Amniotic stem cell (primary cell): Measurements from ENCODE around the gene NAA10.
"Not testable (repeated sequence)": the region's sequence is repeated elsewhere in the genome, so short reads cannot be mapped to it uniquely, and the experiment has no call there.

Experiments used
- DNase-seq: peaks from one replicate; lab custom pipeline; 2025; lab: John Stamatoyannopoulos, UW

Gene NAA10

DNA sequence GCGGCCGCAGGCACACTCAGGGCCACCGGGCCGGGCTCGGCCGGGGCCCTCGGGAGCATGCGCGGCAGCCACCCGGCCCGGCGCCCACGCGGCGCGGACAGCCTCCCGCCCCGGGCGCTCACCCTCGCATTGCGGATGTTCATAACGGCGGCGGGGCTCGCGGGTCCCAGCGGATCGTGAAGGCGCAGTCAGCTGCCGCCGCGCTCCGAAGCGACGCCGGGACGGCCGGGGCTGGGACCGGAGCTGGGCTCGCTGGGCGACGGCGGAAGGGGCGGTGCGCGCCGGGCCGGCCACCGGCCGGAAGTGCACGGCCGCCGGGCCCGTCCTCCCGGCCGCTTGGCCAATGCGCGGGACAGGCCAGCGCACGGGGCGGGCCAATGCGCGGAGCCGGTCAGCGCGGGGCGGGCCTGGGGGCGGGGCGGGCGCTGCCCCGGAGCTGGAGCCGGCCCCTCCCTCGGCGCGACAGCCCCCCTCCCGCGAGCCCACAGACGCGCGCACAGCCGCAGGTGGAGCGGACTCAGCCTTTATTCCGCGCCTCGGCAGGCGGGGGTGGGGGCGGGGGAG, at the start of gene NAA10:
Gene NAA10 (minus strand): TSS at position 276 of the 564 bp plus-strand sequence. CDS start 133 bp downstream, at position 143.
- DNase-seq = peak; percentile 43

DNA sequence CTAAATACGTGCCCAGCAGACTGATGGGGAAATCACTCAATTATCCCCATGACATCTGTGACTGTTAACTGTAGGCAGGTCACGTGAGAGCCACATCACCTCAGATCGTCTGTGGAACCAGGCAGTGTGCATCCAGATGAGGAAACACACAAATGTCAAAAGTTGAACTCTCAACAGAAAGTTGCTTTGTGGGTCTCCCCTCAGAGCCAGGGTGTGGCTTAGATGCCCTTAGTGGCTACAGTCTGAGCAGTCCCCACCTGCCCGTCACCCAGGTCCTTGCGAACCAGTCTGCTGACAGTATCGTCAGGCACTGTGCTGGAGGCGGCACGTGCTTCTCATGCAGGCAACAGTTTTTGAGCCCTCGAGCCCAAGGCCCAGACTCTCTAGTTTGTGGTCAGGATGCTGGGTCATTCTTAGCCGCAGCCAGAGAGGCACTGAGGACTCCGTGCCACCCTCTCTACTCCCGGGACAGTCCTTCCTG, 48.5 kb upstream of the NAA10 start:
- no peak for DNase-seq

GRCh38 chrX:153981771-153982533, 47.1 kb upstream of the NAA10 start:
- no peak for DNase-seq

DNA sequence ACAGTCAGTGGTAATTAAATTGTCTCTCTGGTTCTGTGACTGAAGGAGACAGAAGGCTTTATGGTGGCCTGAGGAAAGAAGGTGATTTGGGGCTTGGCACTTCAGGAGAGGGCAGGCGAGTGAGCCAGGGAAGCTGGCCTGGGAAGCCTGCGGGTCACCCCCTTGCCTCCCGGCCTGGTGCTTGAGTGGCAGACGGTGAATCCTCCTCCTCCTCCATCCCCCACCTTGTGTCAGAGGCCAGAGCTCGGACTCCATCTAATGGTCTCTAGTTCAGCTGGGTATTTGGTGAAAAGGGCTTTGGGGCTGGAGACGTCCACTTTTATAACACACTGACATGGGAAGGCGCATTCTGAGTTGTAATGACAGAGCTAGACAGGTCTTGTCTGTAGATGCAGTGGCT, 46.4 kb upstream of the NAA10 start:
- DNase-seq = no peak

DNA sequence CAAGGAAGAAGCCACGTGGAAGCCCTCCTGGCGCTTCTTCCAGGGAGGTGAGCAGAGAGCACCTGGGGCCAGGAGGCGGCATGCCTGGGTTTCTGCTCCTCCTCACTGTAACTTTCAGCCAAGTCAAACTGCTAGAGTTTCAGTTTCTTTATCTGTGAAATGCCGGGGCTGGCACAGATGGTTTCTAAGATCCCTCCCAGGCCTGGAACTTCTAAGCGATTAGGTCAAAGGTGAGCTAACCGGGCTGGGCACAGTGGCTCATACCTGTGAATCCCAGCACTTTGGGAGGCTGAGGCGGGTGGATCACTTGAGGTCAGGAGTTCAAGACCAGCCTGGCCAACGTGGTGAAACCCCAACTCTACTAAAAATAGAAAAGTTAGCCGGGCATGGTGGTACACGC, 45.6 kb upstream of the NAA10 start:
- DNase-seq = not testable (repeated sequence)

DNA sequence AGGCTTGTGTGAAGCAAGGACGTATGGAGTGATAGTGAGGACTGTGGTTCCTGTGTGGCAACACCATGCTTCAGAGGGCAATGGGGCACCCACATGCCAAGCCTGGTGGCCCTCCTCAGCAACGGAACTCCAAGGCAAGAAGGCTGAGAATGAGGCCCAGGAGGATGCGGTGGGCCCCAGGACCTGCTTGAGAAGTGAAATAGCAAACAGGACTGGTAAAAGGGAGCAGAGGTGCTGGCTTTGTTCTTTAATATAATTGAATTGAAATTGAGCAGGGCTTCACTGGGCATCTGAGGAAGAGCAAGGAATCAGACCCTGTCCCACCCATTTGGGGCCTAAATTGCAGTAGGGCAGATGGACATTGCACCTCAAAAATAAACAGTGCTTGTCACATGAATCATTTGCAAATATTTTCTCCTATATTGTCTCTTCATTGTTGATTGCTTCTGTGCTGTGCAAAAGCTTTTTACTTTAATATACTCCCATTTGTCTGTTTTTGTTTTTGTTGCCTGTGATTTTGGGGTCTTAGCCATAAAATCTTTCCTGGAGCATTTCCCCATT, 40.0 kb upstream of the NAA10 start:
- DNase-seq = no peak

DNA sequence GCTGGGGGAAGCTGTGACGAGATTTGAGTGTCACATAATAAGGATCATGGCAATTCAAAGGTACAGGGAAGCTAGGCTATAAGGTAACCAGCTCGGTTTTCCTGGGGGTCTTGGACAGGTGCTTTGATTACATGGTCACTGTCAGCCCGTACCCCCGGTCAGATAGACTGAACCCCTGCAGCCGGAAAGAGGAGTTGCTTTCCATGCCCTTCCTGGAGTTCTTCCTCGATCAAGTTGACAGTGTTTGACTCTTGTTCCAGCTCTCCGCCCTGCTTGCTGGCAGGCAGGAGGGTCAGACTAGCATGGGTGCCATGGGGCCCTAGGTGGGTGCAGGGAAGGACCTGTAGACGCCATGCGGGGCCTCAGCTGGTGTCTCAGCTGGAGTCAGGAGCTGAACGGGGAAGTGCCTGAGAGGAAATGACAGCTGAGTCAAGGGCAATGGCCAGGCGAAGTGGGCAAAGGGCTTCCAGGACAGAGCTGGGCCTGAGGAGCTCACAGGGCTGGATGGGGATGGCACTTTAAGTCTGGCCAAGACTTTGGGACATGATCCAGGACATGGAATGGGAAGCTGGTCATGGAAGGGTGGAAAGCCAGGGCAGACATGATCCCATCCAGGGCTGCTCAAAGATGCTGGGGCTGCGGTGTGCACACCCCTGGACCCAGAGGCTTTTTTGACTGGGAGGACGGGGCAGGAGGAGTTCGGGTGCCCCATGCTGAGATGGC, 39.3 kb upstream of the NAA10 start:
- DNase-seq = no peak

- no peak for DNase-seq
Observed at GRCh38 chrX:153973127-153974002, 38.5 kb upstream of the NAA10 start.

- peak; percentile 42 for DNase-seq
Observed at GRCh38 chrX:153972368-153973126, 37.7 kb upstream of the NAA10 start, which contains the start of gene TMEM187. TSS of gene TMEM187 (plus strand) at chrX:153972754. CDS start at chrX:153982063, 9,309 bp downstream.

DNA sequence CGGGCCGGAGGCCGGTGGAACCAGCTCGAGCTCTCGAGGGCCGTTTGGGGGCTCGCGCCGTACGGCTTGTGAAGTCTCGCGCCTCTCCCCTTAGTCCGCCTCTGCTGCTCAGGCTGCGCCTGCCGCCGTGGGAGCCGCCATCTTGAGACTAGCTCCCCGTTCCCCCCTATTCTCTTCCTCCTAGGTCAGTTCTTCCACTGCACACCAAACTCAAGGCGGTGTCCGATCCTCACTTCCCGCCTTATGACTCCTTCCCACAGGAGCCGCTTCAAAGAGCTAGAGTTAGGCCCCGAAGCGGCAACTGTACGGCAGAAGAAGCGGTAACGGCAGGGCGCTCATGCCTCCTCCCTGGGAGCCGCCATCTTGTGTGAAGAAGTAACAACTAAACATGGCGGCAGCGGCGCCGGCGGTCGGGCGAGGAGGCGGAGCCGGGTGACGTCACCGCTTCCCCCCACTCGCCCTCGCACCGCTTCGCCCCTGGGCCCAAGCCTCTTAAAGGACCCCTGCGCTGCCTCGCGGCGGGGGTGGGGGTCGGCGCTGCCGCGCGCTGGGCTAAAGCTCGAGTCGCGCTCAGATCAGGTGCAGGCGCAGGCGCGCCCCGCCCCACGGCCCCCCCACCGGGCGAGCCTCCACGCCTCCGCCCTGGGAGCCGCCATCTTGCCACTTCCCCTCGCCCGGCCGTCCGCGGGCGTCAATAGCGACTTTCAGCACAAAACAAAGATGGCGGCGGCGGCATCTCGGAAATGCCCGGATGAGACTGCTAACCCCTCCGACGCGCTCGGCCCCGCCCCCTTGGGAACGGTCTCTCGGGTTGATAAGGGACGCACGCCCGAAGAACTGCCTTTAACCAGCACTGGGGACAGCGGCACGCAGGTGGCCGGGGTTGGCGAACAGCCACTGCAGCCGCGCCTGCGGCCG, 36.9 kb upstream of the NAA10 start, which contains the start of gene HCFC1:
Gene HCFC1 (minus strand): TSS at position 369 of the 918 bp plus-strand sequence. CDS start 978 bp downstream, outside the sequence.
- peak; percentile 61 for DNase-seq

DNA sequence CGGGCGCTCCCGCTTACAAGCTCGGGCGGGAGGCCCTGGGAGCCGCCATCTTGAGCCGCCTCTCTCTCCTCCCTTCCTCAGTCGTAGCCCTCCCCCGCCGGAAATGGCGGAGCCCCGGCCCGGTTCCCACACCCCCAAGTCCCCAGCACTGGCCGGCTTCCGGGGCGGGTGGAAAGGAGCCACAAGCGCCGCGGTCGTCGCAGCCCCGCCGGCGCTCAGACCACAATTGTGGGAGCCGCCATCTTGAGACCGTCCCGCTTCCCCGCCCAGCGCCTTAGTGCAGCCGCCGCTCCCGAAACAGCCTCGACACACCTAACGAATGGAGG, 36.2 kb upstream of the NAA10 start:
- peak; percentile 30 for DNase-seq

DNA sequence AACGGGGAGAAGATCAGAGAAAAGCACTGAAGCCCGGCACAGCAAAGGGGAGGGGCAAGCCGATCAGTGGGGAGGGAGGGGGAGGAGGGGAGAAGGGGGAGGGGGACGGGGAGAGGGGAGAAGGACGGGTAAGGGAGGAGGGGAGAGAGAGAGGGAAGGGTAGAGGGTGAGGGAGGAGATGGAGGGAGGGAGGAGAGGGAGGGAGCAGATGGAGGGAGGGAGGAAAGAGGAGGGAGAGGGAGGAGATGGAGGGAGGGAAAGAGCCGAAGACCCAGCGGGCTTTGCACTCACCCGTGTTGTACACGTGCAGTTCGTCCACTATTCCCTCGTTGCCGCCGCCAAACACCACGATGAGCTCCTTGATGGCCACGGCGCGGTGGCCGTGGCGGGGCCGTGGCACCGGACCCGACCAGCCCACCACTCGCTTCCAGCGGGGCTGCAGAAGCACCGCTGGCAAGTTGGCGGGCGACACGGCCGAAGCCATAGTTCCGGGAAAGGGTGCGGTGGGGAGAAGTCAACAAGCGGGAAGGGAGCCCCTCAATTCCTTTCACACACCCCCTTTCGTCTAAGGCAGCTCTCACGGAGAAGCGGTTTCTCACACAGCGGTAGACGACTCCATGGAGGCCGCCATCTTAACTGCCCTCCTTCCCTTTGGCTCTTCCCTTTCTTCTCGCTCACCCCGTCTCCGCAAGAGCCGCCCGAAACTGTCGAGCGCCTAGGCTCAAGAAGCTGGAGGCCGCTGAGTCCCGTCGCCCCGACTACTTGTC, 35.7 kb upstream of the NAA10 start:
- DNase-seq = no peak

- DNase-seq = no peak
Observed at GRCh38 chrX:153969904-153970356, 35.1 kb upstream of the NAA10 start.

GRCh38 chrX:153969125-153969903, 34.5 kb upstream of the NAA10 start:
- no peak for DNase-seq

DNA sequence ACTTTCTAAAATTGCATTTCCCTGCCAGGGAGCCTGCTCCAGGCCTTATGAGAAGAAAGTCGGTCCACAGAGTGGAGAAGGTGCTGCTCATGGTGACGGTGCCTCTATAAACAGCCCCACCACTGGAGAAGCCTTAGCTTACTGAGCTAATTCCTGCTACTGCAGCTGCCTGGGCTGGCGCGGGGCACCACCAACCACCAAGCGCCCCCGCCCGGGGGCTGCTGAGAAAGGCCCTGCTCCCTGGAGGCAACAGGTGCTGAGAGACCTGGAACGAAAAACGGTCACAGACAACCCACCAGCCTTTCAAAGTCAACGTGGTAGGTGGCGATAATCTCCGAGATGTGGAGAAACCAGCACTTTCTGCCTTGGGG, 33.9 kb upstream of the NAA10 start:
- DNase-seq = no peak

DNA sequence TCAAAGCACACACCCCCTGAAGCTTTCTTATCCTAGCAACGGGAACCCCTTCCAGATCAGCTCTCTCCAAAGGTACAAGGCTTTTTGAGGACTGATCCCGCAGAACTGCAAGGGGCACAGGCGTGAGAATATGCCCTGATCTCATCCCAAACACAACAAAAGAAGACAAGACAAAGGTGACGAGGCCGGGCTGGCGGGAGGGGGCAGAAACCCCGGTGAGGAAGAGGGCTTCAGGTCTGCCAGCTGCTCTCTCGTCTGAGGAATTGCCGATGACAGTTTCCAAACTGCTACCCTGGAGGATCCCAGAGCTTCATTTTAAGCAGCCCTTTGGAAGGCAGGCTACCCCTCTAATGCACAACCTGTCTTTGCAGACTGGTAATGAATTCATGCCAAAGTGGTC, 33.4 kb upstream of the NAA10 start:
- DNase-seq = no peak

DNA sequence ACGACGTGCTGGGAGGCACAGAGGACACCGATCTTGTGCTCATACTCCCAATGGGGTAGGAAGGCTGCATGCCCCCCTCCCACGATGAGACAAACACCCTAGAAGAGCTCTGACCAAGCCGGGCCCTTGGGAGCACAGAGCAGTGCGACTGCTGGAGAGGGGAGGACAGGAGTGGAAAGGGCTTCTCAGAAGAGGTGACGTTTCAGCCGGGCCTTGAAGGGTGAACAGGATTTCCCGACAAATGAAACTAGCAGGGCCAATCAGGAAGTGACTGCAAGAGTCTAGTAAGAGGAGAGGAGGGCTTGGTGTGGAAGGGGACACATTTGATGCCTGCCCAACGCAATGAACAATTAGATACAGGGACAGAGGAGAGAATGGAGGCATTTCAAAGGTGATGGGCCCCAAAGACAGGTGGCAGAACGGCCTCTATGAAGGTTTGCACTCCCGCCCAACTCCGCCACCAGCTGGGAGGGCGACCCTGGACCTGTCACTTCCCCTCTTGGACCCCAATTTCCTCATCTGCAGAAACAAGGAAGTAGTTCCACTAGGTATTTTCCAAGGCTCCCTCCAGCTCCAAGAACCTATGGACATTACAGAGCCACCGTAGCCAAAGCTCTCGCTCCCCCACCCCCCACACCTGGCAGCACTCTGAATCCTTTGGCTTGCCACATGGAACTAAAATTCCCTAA, 32.8 kb upstream of the NAA10 start:
- DNase-seq = no peak
